HG02571 (cell line): Measurements from ENCODE around the gene AUTS2.

Experiments used
- ATAC-seq: cut with Tn5 transposase; IDR thresholded peaks from one replicate; pipeline ENCODE4 v1.9.1; 2021; ENCODE audit warnings: mild to moderate bottlenecking, moderate library complexity; ENCODE audit not compliant: unreplicated experiment

The AUTS2 gene

GRCh38 chr7:69751026-69751425 lies 152.8 kb downstream of the AUTS2 start:
- no peak for ATAC-seq

GRCh38 chr7:69753981-69754380 lies 155.7 kb downstream of the AUTS2 start:
- ATAC-seq: no peak

- ATAC-seq: no peak
These were observed 156.2 kb downstream of the AUTS2 start for GRCh38 chr7:69754476-69754875.

GRCh38 chr7:69756235-69756634 lies 158.0 kb downstream of the AUTS2 start:
- no peak for ATAC-seq

- ATAC-seq: no peak
These were observed 159.3 kb downstream of the AUTS2 start for GRCh38 chr7:69757528-69757927.

GRCh38 chr7:69757981-69758430 lies 159.7 kb downstream of the AUTS2 start:
- ATAC-seq: no peak

GRCh38 chr7:69759373-69759772 lies 161.1 kb downstream of the AUTS2 start:
- no peak for ATAC-seq

GRCh38 chr7:69761290-69761922 lies 163.1 kb downstream of the AUTS2 start:
- ATAC-seq: no peak

- no peak for ATAC-seq
These were observed 164.6 kb downstream of the AUTS2 start for GRCh38 chr7:69762821-69763352.

- no peak for ATAC-seq
These were observed 165.2 kb downstream of the AUTS2 start for GRCh38 chr7:69763513-69763912.

GRCh38 chr7:69764147-69764546 lies 165.9 kb downstream of the AUTS2 start:
- no peak for ATAC-seq

- no peak for ATAC-seq
These were observed 166.4 kb downstream of the AUTS2 start for GRCh38 chr7:69764681-69765080.

- no peak for ATAC-seq
These were observed 167.6 kb downstream of the AUTS2 start for GRCh38 chr7:69765879-69766278.

GRCh38 chr7:69768986-69769595 lies 170.8 kb downstream of the AUTS2 start:
- no peak for ATAC-seq

GRCh38 chr7:69769826-69770225 lies 171.6 kb downstream of the AUTS2 start:
- ATAC-seq: no peak

- ATAC-seq: no peak
These were observed 172.3 kb downstream of the AUTS2 start for GRCh38 chr7:69770613-69771012.

GRCh38 chr7:69772718-69773436 lies 174.6 kb downstream of the AUTS2 start:
- ATAC-seq: no peak

- no peak for ATAC-seq
These were observed 175.4 kb downstream of the AUTS2 start for GRCh38 chr7:69773535-69774225.

- ATAC-seq: no peak
These were observed 177.0 kb downstream of the AUTS2 start for GRCh38 chr7:69775231-69775771.

- ATAC-seq: no peak
These were observed 178.3 kb downstream of the AUTS2 start for GRCh38 chr7:69776611-69777010.

GRCh38 chr7:69778138-69778537 lies 179.9 kb downstream of the AUTS2 start:
- no peak for ATAC-seq
